Measurements from ENCODE around the gene WDR37.

Gene WDR37

GRCh38 chr10:1089017-1089689 lies 33.0 kb downstream of the WDR37 start:
- no CpG with 5 or more reads among the region's 19 CpGs for WGBS, 2 donors (ENCODE audit: extremely low coverage in 2 of 2, insufficient read length in 2 of 2, insufficient replicate concordance in 1 of 2)
- Histone ChIP-seq H2BK120ac (ENCODE audit: low read depth, low read length) (no peak overlapping the region), H3K36me3 (replicated peaks in 1 of 2; ENCODE audit: control insufficient read depth in 2 of 2, insufficient read depth in 2 of 2, low read length in 2 of 2) (peaks cover 27 to 92% of the 10 kb centered on the region in 2 donors), H2AK5ac (ENCODE audit: low read depth, low read length) (no peak overlapping the region), H3K79me1 (ENCODE audit: low read depth, low read length) (no peaks in the 10 kb centered on the region), H2AFZ (ENCODE audit: low read length) (no peak overlapping the region), H3K9me3 (replicated peaks in 1 of 2; ENCODE audit: control insufficient read depth in 2 of 2, insufficient read depth in 1 of 2, low read depth in 1 of 2, low read length in 2 of 2) (no peaks in the 10 kb centered on the region), H2BK5ac (ENCODE audit: low read length) (no peak overlapping the region), H2BK12ac (ENCODE audit: low read length) (no peak overlapping the region), H3K9ac (ENCODE audit: low read depth, low read length, poor library complexity) (peak overlapping the region; percentile 65), H3K27ac (replicated peaks; ENCODE audit: low read length) (no peak overlapping the region), H3K27me3 (ENCODE audit: control insufficient read depth in 3 of 3, insufficient read depth in 3 of 3, low read depth in 1 of 3, low read length in 3 of 3) (no peaks in the 10 kb centered on the region), H3K18ac (ENCODE audit: low read length) (no peak overlapping the region), H3K14ac (ENCODE audit: low read length) (no peak overlapping the region), H3K4ac (ENCODE audit: low read length) (no peak overlapping the region), H2BK15ac (ENCODE audit: low read length) (no peak overlapping the region), H3K23ac (ENCODE audit: low read depth, low read length, poor library complexity) (peak overlapping the region; percentile 31), H3K4me2 (ENCODE audit: insufficient read depth, low read length, poor library complexity, severe bottlenecking) (no peak overlapping the region), H4K91ac (ENCODE audit: low read depth, low read length, poor library complexity) (no peak overlapping the region), H4K8ac (ENCODE audit: low read depth, low read length) (no peak overlapping the region), H3K4me3 (ENCODE audit: low read length in 2 of 2) (no peak overlapping the region), H3K4me1 (ENCODE audit: control insufficient read depth in 2 of 2, insufficient read depth in 1 of 2, low read depth in 1 of 2, low read length in 2 of 2) (no peaks in the 10 kb centered on the region)
- no peak for DNase-seq (ENCODE audit: low spot score)

DNA sequence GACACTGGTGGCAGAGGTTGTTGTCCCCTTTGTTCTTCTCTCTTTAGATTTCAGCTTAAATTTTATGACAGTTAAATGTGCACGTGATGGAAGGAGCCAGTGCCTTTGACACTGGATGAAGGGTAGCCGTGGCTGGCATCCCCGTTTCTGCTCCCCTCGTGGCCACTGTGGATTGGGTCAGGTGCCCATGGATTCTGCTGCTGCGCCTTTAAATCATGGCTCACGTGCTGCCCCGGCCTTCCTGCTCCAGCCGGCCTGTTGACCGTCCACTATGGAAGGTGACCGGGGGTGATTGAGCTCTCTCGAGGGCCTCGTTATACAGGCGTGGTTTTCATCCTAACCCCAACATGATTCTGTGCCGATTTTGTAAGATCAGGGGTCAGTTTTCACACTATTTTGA lies 34.5 kb downstream of the WDR37 start:
- no peak overlapping the region for H2BK15ac ChIP-seq (ENCODE audit: low read length)
- H3K4me2 ChIP-seq (ENCODE audit: insufficient read depth, low read length, poor library complexity, severe bottlenecking), result no peak overlapping the region
- no peak for DNase-seq (ENCODE audit: low spot score)
- H3K27ac ChIP-seq (replicated peaks; ENCODE audit: low read length), result no peak overlapping the region
- no CpG with 5 or more reads among the region's 14 CpGs for WGBS, 2 donors (ENCODE audit: extremely low coverage in 2 of 2, insufficient read length in 2 of 2, insufficient replicate concordance in 1 of 2)
- no peaks in the 10 kb centered on the region for H3K9me3 ChIP-seq (replicated peaks in 1 of 2; ENCODE audit: control insufficient read depth in 2 of 2, insufficient read depth in 1 of 2, low read depth in 1 of 2, low read length in 2 of 2)
- no peak overlapping the region for H4K91ac ChIP-seq (ENCODE audit: low read depth, low read length, poor library complexity)
- no peak overlapping the region for H3K4ac ChIP-seq (ENCODE audit: low read length)
- no peak overlapping the region for H4K8ac ChIP-seq (ENCODE audit: low read depth, low read length)
- no peaks in the 10 kb centered on the region for H3K27me3 ChIP-seq (ENCODE audit: control insufficient read depth in 3 of 3, insufficient read depth in 3 of 3, low read depth in 1 of 3, low read length in 3 of 3)
- H2BK5ac ChIP-seq (ENCODE audit: low read length), result no peak overlapping the region
- H3K79me1 ChIP-seq (ENCODE audit: low read depth, low read length), result no peaks in the 10 kb centered on the region
- no peak overlapping the region for H2AK5ac ChIP-seq (ENCODE audit: low read depth, low read length)
- no peak overlapping the region for H3K4me3 ChIP-seq (ENCODE audit: low read length in 2 of 2)
- H2BK120ac ChIP-seq (ENCODE audit: low read depth, low read length), result no peak overlapping the region
- peak overlapping the region; percentile 38 for H3K23ac ChIP-seq (ENCODE audit: low read depth, low read length, poor library complexity)
- no peak overlapping the region for H3K9ac ChIP-seq (ENCODE audit: low read depth, low read length, poor library complexity)
- H2AFZ ChIP-seq (ENCODE audit: low read length), result no peak overlapping the region
- no peak overlapping the region for H3K18ac ChIP-seq (ENCODE audit: low read length)
- no peaks in the 10 kb centered on the region for H3K4me1 ChIP-seq (ENCODE audit: control insufficient read depth in 2 of 2, insufficient read depth in 1 of 2, low read depth in 1 of 2, low read length in 2 of 2)
- no peak overlapping the region for H2BK12ac ChIP-seq (ENCODE audit: low read length)
- H3K36me3 ChIP-seq (replicated peaks in 1 of 2; ENCODE audit: control insufficient read depth in 2 of 2, insufficient read depth in 2 of 2, low read length in 2 of 2), result peaks cover 22 to 92% of the 10 kb centered on the region in 2 donors
- no peak overlapping the region for H3K14ac ChIP-seq (ENCODE audit: low read length)

- no peaks in the 10 kb centered on the region for H3K4me1 ChIP-seq (ENCODE audit: control insufficient read depth in 2 of 2, insufficient read depth in 1 of 2, low read depth in 1 of 2, low read length in 2 of 2)
- H3K23ac ChIP-seq (ENCODE audit: low read depth, low read length, poor library complexity), result no peak overlapping the region
- H3K79me1 ChIP-seq (ENCODE audit: low read depth, low read length), result no peaks in the 10 kb centered on the region
- H2BK5ac ChIP-seq (ENCODE audit: low read length), result no peak overlapping the region
- no peak for DNase-seq (ENCODE audit: low spot score)
- H3K9me3 ChIP-seq (replicated peaks in 1 of 2; ENCODE audit: control insufficient read depth in 2 of 2, insufficient read depth in 1 of 2, low read depth in 1 of 2, low read length in 2 of 2), result no peaks in the 10 kb centered on the region
- no CpG with 5 or more reads among the region's 9 CpGs for WGBS, 2 donors (ENCODE audit: extremely low coverage in 2 of 2, insufficient read length in 2 of 2, insufficient replicate concordance in 1 of 2)
- no peak overlapping the region for H3K9ac ChIP-seq (ENCODE audit: low read depth, low read length, poor library complexity)
- H4K91ac ChIP-seq (ENCODE audit: low read depth, low read length, poor library complexity), result no peak overlapping the region
- no peak overlapping the region for H3K18ac ChIP-seq (ENCODE audit: low read length)
- no peak overlapping the region for H2AK5ac ChIP-seq (ENCODE audit: low read depth, low read length)
- no peak overlapping the region for H3K14ac ChIP-seq (ENCODE audit: low read length)
- H3K4me2 ChIP-seq (ENCODE audit: insufficient read depth, low read length, poor library complexity, severe bottlenecking), result no peak overlapping the region
- H3K36me3 ChIP-seq (replicated peaks in 1 of 2; ENCODE audit: control insufficient read depth in 2 of 2, insufficient read depth in 2 of 2, low read length in 2 of 2), result peaks cover 23 to 88% of the 10 kb centered on the region in 2 donors
- H4K8ac ChIP-seq (ENCODE audit: low read depth, low read length), result no peak overlapping the region
- no peak overlapping the region for H3K4me3 ChIP-seq (ENCODE audit: low read length in 2 of 2)
- H2BK12ac ChIP-seq (ENCODE audit: low read length), result no peak overlapping the region
- no peak overlapping the region for H3K4ac ChIP-seq (ENCODE audit: low read length)
- no peak overlapping the region for H3K27ac ChIP-seq (replicated peaks; ENCODE audit: low read length)
- H2AFZ ChIP-seq (ENCODE audit: low read length), result no peak overlapping the region
- H2BK15ac ChIP-seq (ENCODE audit: low read length), result no peak overlapping the region
- no peaks in the 10 kb centered on the region for H3K27me3 ChIP-seq (ENCODE audit: control insufficient read depth in 3 of 3, insufficient read depth in 3 of 3, low read depth in 1 of 3, low read length in 3 of 3)
- no peak overlapping the region for H2BK120ac ChIP-seq (ENCODE audit: low read depth, low read length)
Measured at GRCh38 chr10:1093696-1094095, 37.5 kb downstream of the WDR37 start.

- H3K23ac ChIP-seq (ENCODE audit: low read depth, low read length, poor library complexity), result no peak overlapping the region
- no peak overlapping the region for H2BK120ac ChIP-seq (ENCODE audit: low read depth, low read length)
- H4K91ac ChIP-seq (ENCODE audit: low read depth, low read length, poor library complexity), result no peak overlapping the region
- no peak overlapping the region for H3K4me3 ChIP-seq (ENCODE audit: low read length in 2 of 2)
- H3K27me3 ChIP-seq (ENCODE audit: control insufficient read depth in 3 of 3, insufficient read depth in 3 of 3, low read depth in 1 of 3, low read length in 3 of 3), result no peaks in the 10 kb centered on the region
- no peak overlapping the region for H2BK12ac ChIP-seq (ENCODE audit: low read length)
- H3K27ac ChIP-seq (replicated peaks; ENCODE audit: low read length), result no peak overlapping the region
- H2BK5ac ChIP-seq (ENCODE audit: low read length), result no peak overlapping the region
- no peak overlapping the region for H3K14ac ChIP-seq (ENCODE audit: low read length)
- no peaks in the 10 kb centered on the region for H3K79me1 ChIP-seq (ENCODE audit: low read depth, low read length)
- H2AFZ ChIP-seq (ENCODE audit: low read length), result no peak overlapping the region
- no peaks in the 10 kb centered on the region for H3K4me1 ChIP-seq (ENCODE audit: control insufficient read depth in 2 of 2, insufficient read depth in 1 of 2, low read depth in 1 of 2, low read length in 2 of 2)
- H3K9ac ChIP-seq (ENCODE audit: low read depth, low read length, poor library complexity), result no peak overlapping the region
- no peaks in the 10 kb centered on the region for H3K9me3 ChIP-seq (replicated peaks in 1 of 2; ENCODE audit: control insufficient read depth in 2 of 2, insufficient read depth in 1 of 2, low read depth in 1 of 2, low read length in 2 of 2)
- H3K18ac ChIP-seq (ENCODE audit: low read length), result no peak overlapping the region
- 87 to 94% methylated on average over 3 of the region's 15 CpGs for WGBS, 2 donors (ENCODE audit: extremely low coverage in 2 of 2, insufficient read length in 2 of 2, insufficient replicate concordance in 1 of 2)
- no peak for DNase-seq (ENCODE audit: low spot score)
- H4K8ac ChIP-seq (ENCODE audit: low read depth, low read length), result no peak overlapping the region
- no peak overlapping the region for H3K4ac ChIP-seq (ENCODE audit: low read length)
- no peak overlapping the region for H2AK5ac ChIP-seq (ENCODE audit: low read depth, low read length)
- H3K36me3 ChIP-seq (replicated peaks in 1 of 2; ENCODE audit: control insufficient read depth in 2 of 2, insufficient read depth in 2 of 2, low read length in 2 of 2), result peaks cover 18 to 86% of the 10 kb centered on the region in 2 donors
- no peak overlapping the region for H3K4me2 ChIP-seq (ENCODE audit: insufficient read depth, low read length, poor library complexity, severe bottlenecking)
- no peak overlapping the region for H2BK15ac ChIP-seq (ENCODE audit: low read length)
Measured at GRCh38 chr10:1094112-1095057, 38.2 kb downstream of the WDR37 start.
